Omental fat pad (tissue), 4 donors: Measurements from ENCODE around the gene TGFB1. TPM values are rescaled to one million over a fixed set of nuclear protein-coding genes. Genes with fewer than 3 reads are reported as not detected.

Experiments
- ATAC-seq: fragments of 150-250 bp; one replicate; pipeline ENCODE4 v1.9.1; 2016; ENCODE audit warnings: mild to moderate bottlenecking, moderate library complexity; ENCODE audit not compliant: low FRiP score
- DNase-seq: peaks from one replicate; pipeline ENCODE4 v3.0.0-alpha.2; 2019; ENCODE audit warnings: low spot score
- CTCF ChIP-seq, 3 donors: fragments of 450-650 bp; IDR thresholded peaks; one replicate each; pipeline ENCODE4 v1.5.1; 2016 to 2017; ENCODE audit warnings: antibody characterized with exemption in 3 of 3, mild to moderate bottlenecking in 3 of 3, moderate library complexity in 2 of 3
- total RNA-seq, 4 donors: library from RNA; depleted of rRNA; stranded (reverse); fragments of >200 nt; gene quantifications; one replicate each; pipeline ENCODE4 v1.1.0, GENCODE V29; 2016

The TGFB1 gene
- 10 to 100 TPM; 17.6 to 43.0 (median 25.2) TPM for total RNA-seq

- DNase-seq, result peak; percentile 64
- peak in 2 of 3 donors; percentile 32 to 33 for TF ChIP-seq CTCF (IDR thresholded peaks at IDR 0.05)
- peak; percentile 63 for ATAC-seq
Measured at GRCh38 chr19:41353466-41354342, at the start of gene TGFB1. TSS of gene TGFB1 (minus strand) at chr19:41353922. CDS start at chr19:41353044, 878 bp downstream.

- no peak for DNase-seq
- ATAC-seq, result no peak
- TF ChIP-seq CTCF (IDR thresholded peaks at IDR 0.05), result no peak
Measured at GRCh38 chr19:41402010-41402409, 48.3 kb upstream of the TGFB1 start.

GRCh38 chr19:41401483-41401882 lies 47.8 kb upstream of the TGFB1 start:
- DNase-seq (no peak), ATAC-seq (no peak)
- no peak for TF ChIP-seq CTCF (IDR thresholded peaks at IDR 0.05)

GRCh38 chr19:41399525-41399924 lies 45.8 kb upstream of the TGFB1 start:
- no peak for ATAC-seq
- TF ChIP-seq CTCF (IDR thresholded peaks at IDR 0.05), result no peak
- no peak for DNase-seq

- no peak for TF ChIP-seq CTCF (IDR thresholded peaks at IDR 0.05)
- ATAC-seq, result no peak
Measured at GRCh38 chr19:41399091-41399490, 45.4 kb upstream of the TGFB1 start.

GRCh38 chr19:41398598-41398997 lies 44.9 kb upstream of the TGFB1 start:
- no peak for ATAC-seq
- no peak for DNase-seq
- no peak for TF ChIP-seq CTCF (IDR thresholded peaks at IDR 0.05)

More at GRCh38 chr19:41399091-41399490, 45.4 kb upstream of the TGFB1 start:
- DNase-seq, result no peak

GRCh38 chr19:41398050-41398418 lies 44.3 kb upstream of the TGFB1 start:
- no peak for DNase-seq
- ATAC-seq, result no peak
- TF ChIP-seq CTCF (IDR thresholded peaks at IDR 0.05), result no peak
